Neural cell (in vitro differentiated cells): ENCODE data around the gene TMEM135. TPM values are rescaled to one million over a fixed set of nuclear protein-coding genes. Genes with fewer than 3 reads are reported as not detected.

Experiments
- H2AFZ ChIP-seq: fragments of 200-600, 300-800 bp; sonication (generic), shearing (Covaris generic); 2 replicates; pipeline ENCODE4 v1.6.0; 2014; ENCODE audit warnings: low read depth, mild to moderate bottlenecking, antibody characterized with exemption, low read length, moderate library complexity
- H3F3A ChIP-seq: fragments of 200-600 bp; shearing (Covaris generic); 2 replicates; pipeline ENCODE4 v1.6.1; 2016; ENCODE audit warnings: mild to moderate bottlenecking, moderate library complexity, mixed read lengths, antibody characterized with exemption, low read length; ENCODE audit not compliant: insufficient read depth, poor library complexity, severe bottlenecking
- H3K27ac ChIP-seq: fragments of 200-600, 300-800 bp; sonication (generic), shearing (Covaris generic); 2 replicates; pipeline ENCODE4 v1.5.1; 2014; ENCODE audit warnings: mild to moderate bottlenecking, low read length, moderate library complexity
- H3K27me3 ChIP-seq: fragments of 300-800, 200-600 bp; sonication (generic), shearing (Covaris generic); 2 replicates; pipeline ENCODE4 v1.6.0; 2014; ENCODE audit warnings: mild to moderate bottlenecking, low read depth, low read length, moderate library complexity; ENCODE audit not compliant: insufficient read depth
- H3K36me3 ChIP-seq: fragments of 300-800, 200-600 bp; sonication (generic), shearing (Covaris generic); 2 replicates; pipeline ENCODE4 v1.5.1; 2014; ENCODE audit warnings: mild to moderate bottlenecking, antibody characterized with exemption, low read length, moderate library complexity; ENCODE audit not compliant: insufficient read depth
- H3K4me2 ChIP-seq: fragments of 300-800, 200-600 bp; sonication (generic), shearing (Covaris generic); 2 replicates; pipeline ENCODE4 v1.6.0; 2014; ENCODE audit warnings: mild to moderate bottlenecking, low read length
- H3K4me3 ChIP-seq: fragments of 300-800, 200-600 bp; sonication (generic), shearing (Covaris generic); 2 replicates; pipeline ENCODE4 v1.5.1; 2014; ENCODE audit warnings: mild to moderate bottlenecking, low read length, moderate library complexity
- H3K79me2 ChIP-seq: fragments of 200-600 bp; shearing (Covaris generic); replicated peaks from 2 replicates; pipeline ENCODE4 v1.6.0; 2014; ENCODE audit warnings: mild to moderate bottlenecking, low read length, moderate library complexity; ENCODE audit not compliant: insufficient read depth
- H3K9ac ChIP-seq: fragments of 300-800, 200-600 bp; sonication (generic), shearing (Covaris generic); 2 replicates; pipeline ENCODE4 v1.6.1; 2016; ENCODE audit warnings: mild to moderate bottlenecking, low read length, mixed read lengths
- H3K9me2 ChIP-seq: fragments of 200-600 bp; shearing (Covaris generic); 2 replicates; pipeline ENCODE4 v1.6.1; 2016; ENCODE audit warnings: mild to moderate bottlenecking, low read length, mixed read lengths; ENCODE audit not compliant: insufficient read depth
- H3K9me3 ChIP-seq: fragments of 200-600, 300-800 bp; sonication (generic), shearing (Covaris generic); 2 replicates; pipeline ENCODE4 v1.6.1; 2016; ENCODE audit warnings: mild to moderate bottlenecking, mixed run types, low read length, moderate library complexity, mixed read lengths
- H4K20me1 ChIP-seq: fragments of 200-600 bp; shearing (Covaris generic); 2 replicates; pipeline ENCODE4 v1.6.1; 2016; ENCODE audit warnings: mild to moderate bottlenecking, mixed run types; ENCODE audit not compliant: insufficient read depth
- EP300 ChIP-seq: fragments of 450-650 bp; conservative IDR thresholded peaks from 2 replicates; pipeline ENCODE4 v1.6.1; 2014; ENCODE audit warnings: antibody characterized with exemption, mild to moderate bottlenecking, moderate library complexity; ENCODE audit not compliant: poor library complexity, severe bottlenecking
- EZH2 ChIP-seq: fragments of 200-600, 300-800 bp; shearing (Covaris generic), sonication (generic); IDR thresholded peaks from 2 replicates; pipeline ENCODE4 v1.6.1; 2014; ENCODE audit warnings: antibody characterized with exemption, low read length, borderline replicate concordance, mild to moderate bottlenecking; ENCODE audit not compliant: insufficient read depth, poor library complexity, severe bottlenecking
- MXI1 ChIP-seq: fragments of 450-650 bp; conservative IDR thresholded peaks from 2 replicates; pipeline ENCODE4 v1.6.1; 2014; ENCODE audit warnings: antibody characterized with exemption, mild to moderate bottlenecking; ENCODE audit not compliant: poor library complexity, severe bottlenecking
- POLR2AphosphoS5 ChIP-seq: IDR thresholded peaks from 2 replicates; pipeline ENCODE4 v1.6.1; 2012
- RAD21 ChIP-seq: fragments of 450-650 bp; conservative IDR thresholded peaks from 2 replicates; pipeline ENCODE4 v1.6.1; 2014; ENCODE audit warnings: antibody characterized with exemption, mild to moderate bottlenecking, moderate library complexity
- SMC3 ChIP-seq: fragments of 450-650 bp; conservative IDR thresholded peaks from 2 replicates; pipeline ENCODE4 v1.6.1; 2014; ENCODE audit warnings: antibody characterized with exemption, mild to moderate bottlenecking, moderate library complexity; ENCODE audit not compliant: poor library complexity
- TAF1 ChIP-seq: IDR thresholded peaks from 2 replicates; pipeline ENCODE4 v1.6.1; 2012; ENCODE audit warnings: low read depth
- polyA plus RNA-seq: library from polyadenylated mRNA; depleted of rRNA; stranded (reverse); fragments of >200 nt; gene quantifications from 2 replicates; pipeline ENCODE4 v1.2.3, GENCODE V29; 2014
- TF ChIP-seq, protein P1 (sequence below): fragments of 450-650 bp; IDR thresholded peaks from 2 replicates; pipeline ENCODE4 v1.5.1; 2014; ENCODE audit warnings: antibody characterized with exemption, mild to moderate bottlenecking, moderate library complexity; ENCODE audit not compliant: poor library complexity, severe bottlenecking
- TF ChIP-seq, protein P2 (sequence below): IDR thresholded peaks from 2 replicates; pipeline ENCODE4 v1.6.1; 2012; ENCODE audit warnings: borderline replicate concordance

The TMEM135 gene
- polyA plus RNA-seq, 1 donor from 2014 or later, result 15.6 TPM

DNA sequence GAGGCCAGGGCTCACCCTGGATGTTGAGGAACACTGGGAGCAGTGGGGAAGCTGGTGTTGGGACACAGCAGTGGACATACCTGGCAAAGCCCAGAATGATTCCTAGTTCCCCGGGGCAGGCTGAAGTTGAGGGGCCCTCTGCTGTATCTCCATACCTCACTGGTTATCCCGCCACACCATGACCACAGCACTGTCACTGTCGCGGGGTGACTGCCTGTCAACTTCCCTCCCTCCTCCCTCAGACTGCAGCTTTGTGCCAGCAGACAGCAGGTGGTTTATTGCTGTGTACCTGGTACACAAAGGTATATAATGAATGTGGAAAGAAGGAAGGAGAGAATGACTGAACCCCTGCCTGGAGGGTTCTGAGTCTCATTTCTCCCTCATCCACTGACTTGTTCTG is 318.7 kb downstream of the TMEM135 start:
- Histone ChIP-seq H3K9me2 (no peaks in the 10 kb centered on the region), H3K27me3 (no peaks in the 10 kb centered on the region), H3K9me3 (no peaks in the 10 kb centered on the region), H3K27ac (no peak overlapping the region), H3K4me2 (no peak overlapping the region), H3F3A (no peaks in the 10 kb centered on the region), H2AFZ (no peak overlapping the region), H4K20me1 (no peaks in the 10 kb centered on the region), H3K36me3 (no peaks in the 10 kb centered on the region), H3K79me2 (no peaks in the 10 kb centered on the region), H3K9ac (no peak overlapping the region), H3K4me3 (no peak overlapping the region)
- TF ChIP-seq RAD21 (no peak), POLR2AphosphoS5 (no peak), EP300 (no peak), SMC3 (no peak), MXI1 (no peak), EZH2 (no peak), TAF1 (no peak)
- TF ChIP-seq, protein P1, sequence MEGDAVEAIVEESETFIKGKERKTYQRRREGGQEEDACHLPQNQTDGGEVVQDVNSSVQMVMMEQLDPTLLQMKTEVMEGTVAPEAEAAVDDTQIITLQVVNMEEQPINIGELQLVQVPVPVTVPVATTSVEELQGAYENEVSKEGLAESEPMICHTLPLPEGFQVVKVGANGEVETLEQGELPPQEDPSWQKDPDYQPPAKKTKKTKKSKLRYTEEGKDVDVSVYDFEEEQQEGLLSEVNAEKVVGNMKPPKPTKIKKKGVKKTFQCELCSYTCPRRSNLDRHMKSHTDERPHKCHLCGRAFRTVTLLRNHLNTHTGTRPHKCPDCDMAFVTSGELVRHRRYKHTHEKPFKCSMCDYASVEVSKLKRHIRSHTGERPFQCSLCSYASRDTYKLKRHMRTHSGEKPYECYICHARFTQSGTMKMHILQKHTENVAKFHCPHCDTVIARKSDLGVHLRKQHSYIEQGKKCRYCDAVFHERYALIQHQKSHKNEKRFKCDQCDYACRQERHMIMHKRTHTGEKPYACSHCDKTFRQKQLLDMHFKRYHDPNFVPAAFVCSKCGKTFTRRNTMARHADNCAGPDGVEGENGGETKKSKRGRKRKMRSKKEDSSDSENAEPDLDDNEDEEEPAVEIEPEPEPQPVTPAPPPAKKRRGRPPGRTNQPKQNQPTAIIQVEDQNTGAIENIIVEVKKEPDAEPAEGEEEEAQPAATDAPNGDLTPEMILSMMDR, result no peak
- TF ChIP-seq, protein P2, sequence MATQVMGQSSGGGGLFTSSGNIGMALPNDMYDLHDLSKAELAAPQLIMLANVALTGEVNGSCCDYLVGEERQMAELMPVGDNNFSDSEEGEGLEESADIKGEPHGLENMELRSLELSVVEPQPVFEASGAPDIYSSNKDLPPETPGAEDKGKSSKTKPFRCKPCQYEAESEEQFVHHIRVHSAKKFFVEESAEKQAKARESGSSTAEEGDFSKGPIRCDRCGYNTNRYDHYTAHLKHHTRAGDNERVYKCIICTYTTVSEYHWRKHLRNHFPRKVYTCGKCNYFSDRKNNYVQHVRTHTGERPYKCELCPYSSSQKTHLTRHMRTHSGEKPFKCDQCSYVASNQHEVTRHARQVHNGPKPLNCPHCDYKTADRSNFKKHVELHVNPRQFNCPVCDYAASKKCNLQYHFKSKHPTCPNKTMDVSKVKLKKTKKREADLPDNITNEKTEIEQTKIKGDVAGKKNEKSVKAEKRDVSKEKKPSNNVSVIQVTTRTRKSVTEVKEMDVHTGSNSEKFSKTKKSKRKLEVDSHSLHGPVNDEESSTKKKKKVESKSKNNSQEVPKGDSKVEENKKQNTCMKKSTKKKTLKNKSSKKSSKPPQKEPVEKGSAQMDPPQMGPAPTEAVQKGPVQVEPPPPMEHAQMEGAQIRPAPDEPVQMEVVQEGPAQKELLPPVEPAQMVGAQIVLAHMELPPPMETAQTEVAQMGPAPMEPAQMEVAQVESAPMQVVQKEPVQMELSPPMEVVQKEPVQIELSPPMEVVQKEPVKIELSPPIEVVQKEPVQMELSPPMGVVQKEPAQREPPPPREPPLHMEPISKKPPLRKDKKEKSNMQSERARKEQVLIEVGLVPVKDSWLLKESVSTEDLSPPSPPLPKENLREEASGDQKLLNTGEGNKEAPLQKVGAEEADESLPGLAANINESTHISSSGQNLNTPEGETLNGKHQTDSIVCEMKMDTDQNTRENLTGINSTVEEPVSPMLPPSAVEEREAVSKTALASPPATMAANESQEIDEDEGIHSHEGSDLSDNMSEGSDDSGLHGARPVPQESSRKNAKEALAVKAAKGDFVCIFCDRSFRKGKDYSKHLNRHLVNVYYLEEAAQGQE, result no peak

DNA sequence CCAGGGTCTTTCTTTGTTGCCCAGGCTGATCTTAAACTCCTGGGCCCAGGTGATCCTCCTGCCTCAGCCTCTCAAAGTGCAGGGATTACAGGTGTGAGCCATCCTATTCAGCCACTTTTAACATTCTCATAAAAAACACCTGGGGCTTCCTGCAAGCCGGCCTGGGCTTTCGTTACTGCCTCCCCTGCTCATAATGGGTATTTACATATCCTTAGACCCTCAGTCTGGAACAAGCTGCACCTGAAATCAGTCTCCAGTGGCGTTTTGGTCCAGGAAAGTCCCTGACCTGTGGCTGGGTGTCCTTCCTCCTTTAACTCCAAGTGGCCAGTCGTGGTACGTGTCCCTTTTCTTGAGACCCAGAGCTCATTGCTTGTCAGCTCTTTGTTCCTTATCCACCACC is 320.7 kb downstream of the TMEM135 start:
- TF ChIP-seq TAF1, result no peak
- TF ChIP-seq, protein P2, result no peak
- no peak for TF ChIP-seq RAD21
- no peak for TF ChIP-seq MXI1
- no peak for TF ChIP-seq POLR2AphosphoS5
- no peak for TF ChIP-seq EP300
- TF ChIP-seq SMC3, result no peak
- TF ChIP-seq EZH2, result no peak
- Histone ChIP-seq H3K9ac (no peak overlapping the region), H3F3A (no peaks in the 10 kb centered on the region), H3K9me3 (no peaks in the 10 kb centered on the region), H4K20me1 (no peaks in the 10 kb centered on the region), H3K79me2 (no peaks in the 10 kb centered on the region), H3K4me3 (no peak overlapping the region), H3K9me2 (no peaks in the 10 kb centered on the region), H2AFZ (no peak overlapping the region), H3K36me3 (no peaks in the 10 kb centered on the region), H3K4me2 (no peak overlapping the region), H3K27me3 (no peaks in the 10 kb centered on the region), H3K27ac (no peak overlapping the region)
